HG02623 (cell line): ENCODE measurements around the gene CADM4.
"Not testable (repeated sequence)": the region's sequence is repeated elsewhere in the genome, so short reads cannot be mapped to it uniquely, and the experiment has no call there.

ENCODE experiments used
- ATAC-seq: cut with Tn5 transposase; IDR thresholded peaks from one replicate; pipeline ENCODE4 v1.9.1; 2021; ENCODE audit warnings: moderate library complexity; ENCODE audit not compliant: unreplicated experiment

The CADM4 gene

GRCh38 chr19:43610493-43610892 is 29.2 kb downstream of the CADM4 start:
- ATAC-seq: no peak

- ATAC-seq: no peak
These were observed 29.8 kb downstream of the CADM4 start for GRCh38 chr19:43609872-43610271.

DNA sequence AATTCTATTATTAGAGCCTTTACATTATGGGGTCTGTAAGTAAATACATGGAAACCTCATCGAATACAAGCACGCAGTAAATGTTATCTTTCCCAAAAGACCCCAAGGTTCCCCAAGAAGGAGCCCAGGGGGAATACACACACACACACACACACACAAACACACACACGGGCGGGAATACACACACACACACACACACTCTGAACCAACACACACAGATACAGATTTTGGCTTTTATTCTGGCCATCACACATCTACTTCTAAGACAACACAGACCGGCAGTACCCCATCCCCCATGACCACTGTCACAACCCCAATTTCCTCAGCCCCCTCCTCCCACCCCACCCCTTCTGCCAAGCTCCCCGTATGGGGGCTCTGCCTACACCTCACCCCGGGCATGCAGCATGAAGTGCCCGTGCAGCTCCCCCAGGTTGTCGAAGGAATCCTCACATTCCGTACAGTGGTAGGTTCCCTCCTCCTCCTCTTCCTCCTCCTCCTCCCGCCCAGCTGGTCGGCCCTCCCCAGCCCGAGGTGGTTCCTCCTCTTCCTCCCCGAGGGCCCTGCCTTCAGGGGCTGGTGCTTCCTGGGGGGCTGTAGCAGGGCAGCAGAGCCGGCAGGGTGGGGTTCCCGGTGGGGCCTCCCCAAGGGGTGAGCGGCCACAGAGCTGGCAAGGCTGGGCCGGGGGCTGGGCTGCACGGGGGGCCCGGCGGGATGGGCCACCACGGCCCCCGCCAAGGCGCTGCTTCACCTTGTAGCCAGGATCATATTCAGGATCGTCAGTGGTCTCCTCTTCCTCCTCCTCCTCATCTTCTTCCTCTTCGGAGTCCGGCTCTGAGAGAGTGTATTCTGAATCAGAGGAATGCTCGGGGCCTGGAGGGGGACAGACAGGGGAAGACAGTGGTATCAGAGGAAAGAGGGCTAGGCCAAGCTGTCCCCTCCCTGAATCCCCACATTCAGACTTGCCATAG is 32.1 kb downstream of the CADM4 start:
- no peak for ATAC-seq

- no peak for ATAC-seq
These were observed 33.0 kb downstream of the CADM4 start for GRCh38 chr19:43606569-43607229.

- no peak for ATAC-seq
These were observed 33.6 kb downstream of the CADM4 start for GRCh38 chr19:43605875-43606568.

DNA sequence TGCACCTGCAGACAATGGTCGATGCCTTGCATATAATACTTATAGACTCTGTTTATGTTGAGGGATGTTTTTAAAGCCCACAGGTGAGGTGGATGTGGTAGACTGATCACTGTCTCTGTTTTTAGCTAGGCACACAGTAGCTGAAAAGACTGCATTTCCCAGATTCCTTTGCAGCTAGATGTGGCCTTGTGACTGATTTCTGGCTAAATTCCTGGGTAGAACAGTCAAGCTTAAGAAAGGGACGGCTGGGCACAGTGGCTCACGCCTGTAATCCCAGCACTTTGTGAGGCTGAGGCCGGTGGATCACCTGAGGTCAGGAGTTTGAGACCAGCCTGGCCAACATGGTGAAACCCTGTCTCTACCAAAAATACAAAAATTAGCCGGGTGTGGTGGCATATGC is 39.3 kb downstream of the CADM4 start:
- ATAC-seq: not testable (repeated sequence)

DNA sequence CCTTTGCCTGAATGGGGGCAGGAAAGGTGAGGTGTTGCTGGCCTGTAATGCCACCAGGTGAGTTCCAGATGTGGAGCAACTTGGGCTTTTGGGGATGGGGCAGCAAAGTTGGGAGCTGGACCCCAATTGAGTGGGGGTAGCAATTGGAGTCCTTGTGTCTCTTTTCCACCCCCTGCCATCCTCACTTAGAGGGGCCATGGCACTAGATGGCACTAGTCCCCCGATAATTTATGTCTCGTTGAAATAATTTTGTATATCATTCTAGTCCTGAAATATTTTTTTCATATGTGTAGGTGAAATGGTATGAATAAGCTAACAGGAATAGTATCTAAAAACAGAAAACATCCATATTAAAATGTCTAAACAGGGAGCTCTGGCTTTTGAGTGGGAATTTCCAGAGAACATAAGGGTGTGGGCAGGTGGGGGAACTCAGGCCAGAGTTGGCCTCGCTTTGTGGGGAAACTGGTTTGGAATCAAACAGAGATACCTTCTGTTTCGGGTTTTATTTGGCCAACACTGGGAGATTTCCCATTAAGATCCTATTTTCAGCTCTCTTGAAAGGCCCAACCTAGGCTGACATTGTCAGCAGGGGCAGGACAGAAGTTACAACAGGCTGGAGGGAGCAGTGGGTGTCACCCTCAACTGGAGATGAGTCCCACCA is 39.9 kb downstream of the CADM4 start:
- ATAC-seq: no peak

- no peak for ATAC-seq
These were observed 41.0 kb downstream of the CADM4 start for GRCh38 chr19:43598445-43599240.

DNA sequence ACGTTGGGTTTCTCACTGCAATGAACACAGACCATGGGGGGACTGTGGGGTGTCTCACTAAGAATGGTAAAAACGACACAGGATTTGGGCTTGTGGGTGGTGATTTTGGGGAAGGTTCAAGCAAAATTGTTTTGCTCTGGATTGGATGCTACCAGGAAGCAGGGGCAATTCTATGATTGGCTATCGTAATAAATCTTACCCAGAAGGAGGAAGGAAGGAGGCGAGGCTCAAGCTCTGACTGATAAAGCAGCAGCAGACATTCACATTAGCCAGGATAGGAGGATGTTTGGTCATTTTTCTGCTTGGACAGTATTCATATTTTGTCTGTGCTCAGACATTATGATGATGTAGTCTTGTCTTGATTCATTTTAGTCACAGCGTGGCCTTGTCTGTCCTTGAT is 41.8 kb downstream of the CADM4 start:
- ATAC-seq: no peak

- ATAC-seq: no peak
These were observed 42.7 kb downstream of the CADM4 start for GRCh38 chr19:43596842-43597461.

GRCh38 chr19:43595999-43596841 is 43.4 kb downstream of the CADM4 start, which contains the start of the genes IRGQ and ZNF576:
Gene IRGQ (minus strand): TSS chr19:43596134. CDS start chr19:43595338, 796 bp downstream.
Gene ZNF576 (plus strand): TSS chr19:43596595. CDS start chr19:43597109, 514 bp downstream.
- ATAC-seq: peak; percentile 74

DNA sequence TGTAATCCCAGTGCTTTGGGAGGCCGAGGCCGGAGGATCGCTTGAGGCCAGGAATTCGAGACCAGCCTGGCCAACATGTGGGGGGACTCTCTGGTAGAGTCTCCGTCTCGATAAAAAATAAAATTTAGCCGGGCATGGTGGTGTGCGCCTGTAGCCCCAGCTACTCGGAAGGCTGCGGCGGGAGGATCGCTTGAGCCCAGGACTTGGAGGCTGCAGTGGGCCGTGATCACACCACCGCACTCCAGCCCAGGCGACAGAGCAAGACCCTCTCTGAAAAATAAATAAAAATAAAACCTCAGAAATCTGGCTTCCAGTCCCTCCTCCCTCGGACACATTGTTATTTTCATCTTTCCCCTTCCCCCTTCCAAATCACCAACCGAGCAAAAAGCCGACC is 44.0 kb downstream of the CADM4 start:
- no peak for ATAC-seq

DNA sequence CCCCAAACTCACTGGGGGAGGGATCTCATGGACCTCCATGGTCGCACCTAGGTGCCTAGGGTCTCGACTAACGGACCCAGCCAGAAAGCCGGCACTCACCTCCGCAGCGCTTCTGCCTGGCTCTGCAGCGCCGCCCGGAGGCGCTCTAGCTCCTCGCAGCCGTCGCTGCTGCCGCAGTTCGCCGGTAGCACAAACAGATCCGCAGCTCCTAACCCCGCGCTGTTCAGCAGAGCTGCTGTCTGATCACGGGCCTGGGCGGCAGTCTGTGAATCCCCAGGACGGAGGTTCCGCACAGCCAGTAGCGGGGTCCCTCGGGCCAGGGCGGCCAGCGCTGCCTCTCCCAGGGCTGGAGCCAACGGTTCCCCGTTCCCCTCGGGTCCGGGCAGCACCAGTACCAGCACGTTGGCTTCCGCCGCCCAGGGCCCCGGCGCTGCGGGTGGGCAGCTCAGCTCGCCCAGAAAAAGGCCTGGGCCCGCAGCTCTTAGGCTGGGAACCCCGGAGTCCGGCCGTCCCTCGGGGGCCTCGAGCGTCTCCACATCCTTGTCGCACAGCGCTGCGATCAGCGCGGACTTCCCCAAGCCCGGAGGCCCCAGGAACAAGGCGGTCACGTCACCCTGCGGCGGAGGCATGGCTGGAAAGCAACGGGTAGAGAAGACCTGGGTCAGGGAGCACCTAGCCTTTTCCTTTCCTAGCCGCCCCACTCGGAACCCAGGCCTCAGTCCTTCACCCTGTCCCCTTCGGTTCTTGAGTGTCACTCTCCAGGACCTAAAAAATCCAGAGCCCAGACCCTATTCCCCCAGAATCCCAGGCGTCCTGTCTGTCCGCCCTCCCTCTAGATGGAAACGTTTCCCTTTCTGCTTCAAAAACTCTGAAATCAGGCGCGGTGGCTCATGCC is 44.7 kb downstream of the CADM4 start:
- ATAC-seq: no peak

DNA sequence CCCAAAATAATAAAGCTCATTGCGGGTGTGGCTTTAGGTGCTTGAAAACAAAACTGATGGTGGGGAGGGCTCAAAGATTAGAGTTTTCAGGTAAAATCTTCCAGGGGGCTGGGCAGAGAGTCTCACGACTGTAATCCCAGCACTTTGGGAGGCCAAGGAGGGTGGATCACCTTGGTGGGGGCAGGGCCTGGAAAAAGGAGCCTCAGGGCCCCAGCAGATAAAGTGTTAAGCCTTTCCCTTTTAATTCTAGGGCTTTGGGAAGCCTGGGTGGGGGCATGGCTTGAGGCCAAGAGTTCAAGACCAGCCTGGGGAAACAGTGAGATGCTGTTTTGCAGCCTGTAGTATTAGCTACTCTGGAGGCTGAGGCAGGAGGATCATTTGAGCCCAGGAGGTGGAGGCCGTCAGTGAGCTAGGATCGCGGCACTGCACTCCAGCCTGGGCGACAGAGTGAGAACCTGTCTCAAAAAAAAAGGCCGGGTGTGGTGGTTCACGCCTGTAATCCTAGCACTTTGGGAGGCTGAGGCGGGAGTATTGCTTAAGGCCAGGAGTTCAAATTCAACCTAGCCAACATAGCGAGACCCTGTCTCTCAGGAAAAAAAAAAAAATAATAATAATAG is 45.5 kb downstream of the CADM4 start:
- ATAC-seq: no peak

DNA sequence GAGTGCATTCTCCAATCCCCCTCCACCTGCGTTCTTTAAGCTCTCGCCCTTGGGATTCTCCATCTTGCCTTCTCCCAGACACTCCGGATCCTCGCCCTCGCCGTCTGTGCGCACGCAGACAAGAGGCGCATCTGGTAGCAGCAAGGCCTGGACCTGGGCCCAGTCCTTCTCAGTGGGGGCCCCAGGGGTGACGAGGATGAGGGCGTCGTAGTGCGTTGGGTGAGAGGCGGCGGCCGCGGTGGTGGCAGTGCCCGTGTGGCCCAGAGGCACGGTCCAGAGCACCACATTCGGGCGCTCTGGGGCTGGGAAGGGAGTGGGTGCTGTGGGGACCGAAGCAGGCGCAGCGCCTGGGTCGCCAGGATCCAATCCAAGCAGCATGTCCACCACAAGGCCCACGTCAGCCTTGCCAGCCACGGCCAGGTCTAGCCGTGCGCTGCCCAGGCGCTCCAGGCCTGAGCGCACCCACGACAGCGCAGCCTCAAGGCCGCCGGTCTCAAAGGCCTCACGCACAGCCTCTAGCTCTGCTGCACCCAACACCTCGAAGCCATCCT is 46.8 kb downstream of the CADM4 start:
- no peak for ATAC-seq

GRCh38 chr19:43591904-43592772 is 47.5 kb downstream of the CADM4 start:
- ATAC-seq: no peak
